Sigmoid colon (tissue), 7 donors: ENCODE results near the gene PIP4K2A. TPM values are rescaled to one million over a fixed set of nuclear protein-coding genes. Genes with fewer than 3 reads are reported as not detected.

Source experiments
- DNase-seq: peaks from one replicate; pipeline ENCODE4 v3.0.0-alpha.2; 2019
- H3K27ac ChIP-seq, 4 donors: fragments of 200-600 bp; sonication (generic); one replicate each; pipeline ENCODE4 v1.5.1; 2016 to 2019; ENCODE audit warnings: mild to moderate bottlenecking in 1 of 4
- H3K27me3 ChIP-seq, 3 donors: fragments of 200-600 bp; sonication (generic); one replicate each; pipeline ENCODE4 v1.5.1; 2019; ENCODE audit warnings: mild to moderate bottlenecking in 1 of 3
- H3K36me3 ChIP-seq, 4 donors: fragments of 200-600 bp; sonication (generic); one replicate each; pipeline ENCODE4 v1.5.1; 2016 to 2019
- H3K4me1 ChIP-seq, 4 donors: fragments of 200-600 bp; sonication (generic); one replicate each; pipeline ENCODE4 v1.5.1; 2017 to 2019
- H3K4me3 ChIP-seq, 4 donors: fragments of 200-600 bp; sonication (generic); one replicate each; pipeline ENCODE4 v1.5.1; 2017 to 2019; ENCODE audit warnings: mild to moderate bottlenecking in 2 of 4, moderate library complexity in 1 of 4
- H3K9me3 ChIP-seq, 4 donors: fragments of 200-600 bp in 3 of 4; sonication (generic) in 3 of 4; one replicate each; pipeline versions ENCODE4 v1.5.1 to v1.6.1; 2013 to 2019
- EP300 ChIP-seq, 4 donors: sonication (generic); formaldehyde crosslinking; IDR thresholded peaks; one replicate each; pipeline ENCODE4 v1.6.1; 2017; ENCODE audit warnings: antibody characterized with exemption in 4 of 4
- POLR2A ChIP-seq, 2 donors: fragments of 450-650 bp; IDR thresholded peaks; one replicate each; pipeline ENCODE4 v1.6.1; 2016; ENCODE audit warnings: antibody characterized with exemption in 2 of 2, mild to moderate bottlenecking in 2 of 2, moderate library complexity in 2 of 2
- POLR2AphosphoS5 ChIP-seq, 4 donors: sonication (generic); formaldehyde crosslinking; IDR thresholded peaks; one replicate each; pipeline ENCODE4 v1.6.1; 2017; ENCODE audit warnings: antibody characterized with exemption in 4 of 4
- WGBS, 2 donors: extraction: QIAGEN DNeasy Blood & Tissue Kit; methylation state at CpG; one replicate each; pipeline ENCODE4 v1.1.7; 2013; 5-methylcytosine and 5-hydroxymethylcytosine counted together
- intact Hi-C: fragments of 100-400 bp; cut with DNase I; formaldehyde crosslinking; loops from one replicate; pipeline ENCODE4 v1.15.1; 2023
- polyA plus RNA-seq, 3 donors: library from polyadenylated mRNA; stranded (reverse); fragments of 200-250 nt; gene quantifications; one replicate each; pipeline ENCODE4 v1.2.3, GENCODE V29; 2013
- total RNA-seq, 4 donors: library from RNA; depleted of rRNA; stranded (reverse); fragments of >200 nt; gene quantifications; one replicate each; pipeline ENCODE4 v1.1.0, GENCODE V29; 2016
- TF ChIP-seq, protein P1 (sequence below), 4 experiments: fragments of 450-650 bp in 3 of 4; fragments of 200-600 bp in 1 of 4; IDR thresholded peaks; one replicate each; pipeline ENCODE4 v1.5.1; 2016 to 2019; ENCODE audit warnings: antibody characterized with exemption in 4 of 4, mild to moderate bottlenecking in 3 of 4, moderate library complexity in 2 of 4
- donor health status: healthy with polysubstance abuse.
- donor health status: Bipolar disorder and iron deficiency.
- donor health status: healthy.

Gene PIP4K2A
- total and polyA plus RNA-seq, 7 donors = 7.2 to 23.2 (median 17.8) TPM

DNA sequence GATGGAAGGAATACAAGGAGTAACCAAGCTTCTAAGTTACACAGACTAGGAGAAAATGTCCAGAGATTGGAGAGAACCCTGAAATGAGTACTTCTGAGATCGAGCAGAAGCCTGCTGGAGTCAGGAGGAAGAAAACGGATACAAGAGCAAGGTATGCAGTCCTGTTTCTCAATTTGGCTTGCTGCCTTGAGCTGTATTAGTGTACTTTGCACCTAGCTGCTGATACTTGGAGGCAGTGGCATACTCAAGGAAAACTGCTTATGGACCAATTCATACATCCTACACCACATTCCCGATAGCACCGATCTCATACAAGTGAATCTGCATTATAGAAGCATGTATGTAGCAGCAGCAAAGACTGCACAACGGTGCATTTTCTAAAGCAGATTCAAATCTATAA is 14.4 kb downstream of the PIP4K2A start:
- Histone ChIP-seq H3K36me3 (no peaks in the 10 kb centered on the region), H3K27ac (no peak overlapping the region), H3K4me1 (peaks cover 0 to 73% (median 52%) of the 10 kb centered on the region in 4 donors), H3K4me3 (no peak overlapping the region), H3K27me3 (no peaks in the 10 kb centered on the region), H3K9me3 (no peaks in the 10 kb centered on the region)
- intact Hi-C loops = loop anchor here (10.0 kb wide), 1 partner anchor 375 kb away; the partner anchor contains the start of gene BMI1
- WGBS, 2 donors = 42 to 87% methylated on average over 5 of the region's 5 CpGs
- DNase-seq = no peak
- TF ChIP-seq EP300 (IDR thresholded peaks at IDR 0.05) (no peak), POLR2AphosphoS5 (IDR thresholded peaks at IDR 0.05) (no peak), POLR2A (IDR thresholded peaks at IDR 0.05) (no peak)
- TF ChIP-seq, protein P1, sequence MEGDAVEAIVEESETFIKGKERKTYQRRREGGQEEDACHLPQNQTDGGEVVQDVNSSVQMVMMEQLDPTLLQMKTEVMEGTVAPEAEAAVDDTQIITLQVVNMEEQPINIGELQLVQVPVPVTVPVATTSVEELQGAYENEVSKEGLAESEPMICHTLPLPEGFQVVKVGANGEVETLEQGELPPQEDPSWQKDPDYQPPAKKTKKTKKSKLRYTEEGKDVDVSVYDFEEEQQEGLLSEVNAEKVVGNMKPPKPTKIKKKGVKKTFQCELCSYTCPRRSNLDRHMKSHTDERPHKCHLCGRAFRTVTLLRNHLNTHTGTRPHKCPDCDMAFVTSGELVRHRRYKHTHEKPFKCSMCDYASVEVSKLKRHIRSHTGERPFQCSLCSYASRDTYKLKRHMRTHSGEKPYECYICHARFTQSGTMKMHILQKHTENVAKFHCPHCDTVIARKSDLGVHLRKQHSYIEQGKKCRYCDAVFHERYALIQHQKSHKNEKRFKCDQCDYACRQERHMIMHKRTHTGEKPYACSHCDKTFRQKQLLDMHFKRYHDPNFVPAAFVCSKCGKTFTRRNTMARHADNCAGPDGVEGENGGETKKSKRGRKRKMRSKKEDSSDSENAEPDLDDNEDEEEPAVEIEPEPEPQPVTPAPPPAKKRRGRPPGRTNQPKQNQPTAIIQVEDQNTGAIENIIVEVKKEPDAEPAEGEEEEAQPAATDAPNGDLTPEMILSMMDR (IDR thresholded peaks at IDR 0.05) = no peak

DNA sequence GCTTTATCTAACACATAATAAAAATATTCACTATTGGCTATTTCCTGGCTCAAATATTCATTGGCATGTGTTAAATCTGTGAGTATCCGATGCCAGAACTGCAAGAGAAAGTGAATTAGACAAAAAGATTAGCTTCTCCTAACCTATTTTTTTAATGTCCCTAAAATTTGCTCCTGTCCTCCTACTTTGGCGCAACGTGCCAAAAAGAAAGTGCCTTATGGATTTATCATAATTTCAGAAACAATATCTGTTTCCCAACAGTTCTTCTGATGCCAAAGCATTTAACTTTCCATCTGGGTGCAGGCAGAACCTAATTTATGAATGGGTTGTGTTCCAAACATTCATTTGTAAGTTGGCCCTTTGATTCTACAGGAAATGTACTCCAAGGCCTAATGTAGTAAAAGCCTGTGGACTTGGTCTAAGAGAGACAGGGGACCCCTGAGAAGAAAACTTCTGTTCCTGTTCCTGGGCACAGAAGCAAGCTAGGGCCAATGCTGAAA is 15.4 kb downstream of the PIP4K2A start:
- TF ChIP-seq POLR2A (IDR thresholded peaks at IDR 0.05) (no peak), EP300 (IDR thresholded peaks at IDR 0.05) (no peak), POLR2AphosphoS5 (IDR thresholded peaks at IDR 0.05) (no peak)
- TF ChIP-seq, protein P1 (IDR thresholded peaks at IDR 0.05) = no peak
- intact Hi-C loops = no loop called here
- 86 to 96% methylated on average over 3 of the region's 3 CpGs for WGBS, 2 donors

DNA sequence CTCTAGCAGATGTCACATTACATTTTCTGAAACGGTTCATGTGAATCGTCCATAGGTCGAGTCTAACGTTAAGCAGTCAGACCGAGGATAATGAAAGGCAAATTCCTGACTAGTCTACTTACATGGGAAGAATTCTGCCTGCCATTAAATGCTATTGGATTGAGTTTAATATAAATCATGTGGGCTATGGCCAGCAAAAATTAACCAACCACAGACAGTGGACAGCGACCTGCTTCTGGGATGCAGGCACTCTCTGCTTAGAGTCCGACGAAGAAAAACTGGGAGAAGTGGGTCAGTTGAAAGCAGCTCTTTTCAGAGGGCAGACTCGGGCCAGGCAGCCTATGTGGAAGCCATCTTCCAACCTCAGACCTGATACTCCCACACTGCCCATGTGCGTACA is 16.6 kb downstream of the PIP4K2A start:
- no peaks in the 10 kb centered on the region for H3K27me3 ChIP-seq
- peaks cover 0 to 64% (median 44%) of the 10 kb centered on the region in 4 donors for H3K4me1 ChIP-seq
- H3K9me3 ChIP-seq = no peaks in the 10 kb centered on the region
- H3K36me3 ChIP-seq = no peaks in the 10 kb centered on the region
- no peak for DNase-seq
- intact Hi-C loops = no loop called here
- TF ChIP-seq POLR2A (IDR thresholded peaks at IDR 0.05) (no peak), POLR2AphosphoS5 (IDR thresholded peaks at IDR 0.05) (no peak), EP300 (IDR thresholded peaks at IDR 0.05) (no peak)
- TF ChIP-seq, protein P1 (IDR thresholded peaks at IDR 0.05) = no peak
- 93 to 94% methylated on average over 10 of the region's 10 CpGs for WGBS, 2 donors
- H3K27ac ChIP-seq = no peak overlapping the region
- H3K4me3 ChIP-seq = no peak overlapping the region

More for the DNA sequence above, 15.4 kb downstream of the PIP4K2A start:
- H3K4me3 ChIP-seq = no peak overlapping the region
- no peak overlapping the region for H3K27ac ChIP-seq
- peaks cover 0 to 72% (median 50%) of the 10 kb centered on the region in 4 donors for H3K4me1 ChIP-seq
- no peaks in the 10 kb centered on the region for H3K9me3 ChIP-seq
- H3K27me3 ChIP-seq = no peaks in the 10 kb centered on the region
- H3K36me3 ChIP-seq = no peaks in the 10 kb centered on the region
- DNase-seq = no peak

DNA sequence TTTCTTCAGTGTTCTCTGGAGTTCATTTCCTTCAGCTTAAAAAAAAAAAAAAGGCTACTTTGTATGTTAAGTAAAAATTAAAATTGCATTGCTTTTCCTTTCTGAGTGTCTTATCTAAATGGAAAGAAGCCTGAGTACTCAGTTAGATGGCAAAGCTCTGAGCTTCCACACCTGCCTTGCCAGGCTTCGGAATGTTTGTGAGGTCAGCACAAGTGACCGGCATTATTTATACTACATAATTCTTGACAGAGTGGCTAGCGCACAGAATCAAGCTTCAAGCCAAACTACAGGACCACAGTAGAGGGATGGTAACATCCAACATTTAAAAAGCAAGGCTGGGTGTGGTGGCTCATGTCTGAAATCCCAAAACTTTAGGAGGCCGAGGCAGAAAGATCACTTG is 17.3 kb downstream of the PIP4K2A start:
- TF ChIP-seq, protein P1 (IDR thresholded peaks at IDR 0.05) = no peak
- no peak for TF ChIP-seq POLR2A (IDR thresholded peaks at IDR 0.05)
- TF ChIP-seq POLR2AphosphoS5 (IDR thresholded peaks at IDR 0.05) = no peak
- no peak for TF ChIP-seq EP300 (IDR thresholded peaks at IDR 0.05)
- no peaks in the 10 kb centered on the region for H3K27me3 ChIP-seq
- intact Hi-C loops = no loop called here
- WGBS, 2 donors = 88 to 92% methylated on average over 4 of the region's 4 CpGs
- no peaks in the 10 kb centered on the region for H3K36me3 ChIP-seq
- DNase-seq = no peak
- no peak overlapping the region for H3K27ac ChIP-seq
- H3K4me3 ChIP-seq = no peak overlapping the region
- no peaks in the 10 kb centered on the region for H3K9me3 ChIP-seq
- peaks cover 0 to 57% (median 38%) of the 10 kb centered on the region in 4 donors for H3K4me1 ChIP-seq

DNA sequence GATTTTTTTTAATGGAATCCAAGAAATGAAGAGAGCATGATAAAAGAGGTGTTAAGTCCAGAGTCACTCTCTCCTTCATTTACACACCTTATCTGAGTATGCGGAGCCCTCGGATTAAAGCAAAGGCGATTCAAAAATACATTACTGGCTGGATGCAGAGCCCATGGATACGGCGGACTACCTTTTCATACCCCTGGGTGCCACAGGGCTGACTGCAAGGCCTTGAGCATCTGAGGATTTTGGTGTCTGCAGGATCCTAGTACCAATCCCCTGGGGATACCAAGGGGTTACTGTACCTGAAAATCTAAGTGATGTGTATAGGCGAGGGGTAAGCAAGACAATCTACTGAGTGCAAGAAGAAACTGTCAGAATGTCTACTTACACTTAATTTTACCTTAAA is 20.5 kb downstream of the PIP4K2A start:
- 93 to 97% methylated on average over 6 of the region's 6 CpGs for WGBS, 2 donors
- Histone ChIP-seq H3K27me3 (no peaks in the 10 kb centered on the region), H3K4me1 (peaks cover 0 to 37% (median 24%) of the 10 kb centered on the region in 4 donors), H3K9me3 (no peaks in the 10 kb centered on the region), H3K27ac (no peak overlapping the region), H3K4me3 (no peak overlapping the region), H3K36me3 (no peaks in the 10 kb centered on the region)
- no peak for DNase-seq
- intact Hi-C loops = no loop called here
- TF ChIP-seq POLR2A (IDR thresholded peaks at IDR 0.05) (no peak), POLR2AphosphoS5 (IDR thresholded peaks at IDR 0.05) (no peak), EP300 (IDR thresholded peaks at IDR 0.05) (no peak)
- TF ChIP-seq, protein P1 (IDR thresholded peaks at IDR 0.05) = no peak
